Esophagus muscularis mucosa (tissue), 4 donors: ENCODE results near the gene METTL6.

Experiments
- CTCF ChIP-seq, 3 experiments: fragments of 200-600 bp in 2 of 3; fragments of 450-650 bp in 1 of 3; sonication (generic) in 2 of 3; IDR thresholded peaks; one replicate each; pipeline ENCODE4 v1.5.1; 2017 to 2019; ENCODE audit warnings: antibody characterized with exemption in 3 of 3, mild to moderate bottlenecking in 2 of 3, moderate library complexity in 1 of 3
- EP300 ChIP-seq: sonication (generic); formaldehyde crosslinking; IDR thresholded peaks from one replicate; pipeline ENCODE4 v1.6.1; 2017; ENCODE audit warnings: antibody characterized with exemption
- POLR2A ChIP-seq: fragments of 450-650 bp; IDR thresholded peaks from one replicate; pipeline ENCODE4 v1.6.1; 2017; ENCODE audit warnings: antibody characterized with exemption, moderate library complexity, mild to moderate bottlenecking, low read depth
- POLR2AphosphoS5 ChIP-seq, 2 donors: sonication (generic); formaldehyde crosslinking; IDR thresholded peaks; one replicate each; pipeline ENCODE4 v1.6.1; 2017; ENCODE audit warnings: antibody characterized with exemption in 2 of 2

DNA sequence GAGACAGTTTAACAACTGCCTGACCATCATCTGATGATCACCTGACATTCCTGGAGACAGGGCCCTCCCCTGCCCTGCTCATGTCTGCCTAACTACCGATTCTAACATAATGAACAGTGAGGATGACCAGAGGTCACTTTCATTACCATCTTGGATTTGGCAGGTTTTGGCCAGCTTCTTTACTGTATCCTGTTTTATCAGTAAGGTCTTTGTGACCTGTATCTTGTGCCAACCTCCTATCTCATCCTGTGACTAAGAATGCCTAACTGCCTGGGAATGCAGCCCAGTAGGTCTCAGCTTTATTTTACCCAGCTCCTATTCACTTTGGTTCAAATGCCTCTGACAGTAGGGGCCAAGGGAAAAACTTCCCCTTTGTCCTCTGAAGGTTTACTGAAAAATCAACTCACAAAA lies 40.2 kb downstream of the METTL6 start:
- TF ChIP-seq CTCF (IDR thresholded peaks at IDR 0.05) (no peak), POLR2A (no peak), POLR2AphosphoS5 (IDR thresholded peaks at IDR 0.05) (no peak), EP300 (no peak)
